ENCODE data around the gene ACHE.
"Not testable (repeated sequence)": the region's sequence is repeated elsewhere in the genome, so short reads cannot be mapped to it uniquely, and the experiment has no call there.

Gene ACHE

GRCh38 chr7:100859856-100860255, 35.8 kb downstream of the ACHE start:
- TF ChIP-seq CTCF (IDR thresholded peaks at IDR 0.05; ENCODE audit: low read depth, low read length, missing control alignments), result no peak
- H3K4me3 ChIP-seq (ENCODE audit: low read depth, low read length), result no peak overlapping the region
- no peak for DNase-seq (ENCODE audit: low read depth)

GRCh38 chr7:100856871-100857282, 38.8 kb downstream of the ACHE start:
- H3K4me3 ChIP-seq (ENCODE audit: low read depth, low read length), result no peak overlapping the region
- no peak for DNase-seq (ENCODE audit: low read depth)
- no peak for TF ChIP-seq CTCF (IDR thresholded peaks at IDR 0.05; ENCODE audit: low read depth, low read length, missing control alignments)

- no peak for DNase-seq (ENCODE audit: low read depth)
- H3K4me3 ChIP-seq (ENCODE audit: low read depth, low read length), result no peak overlapping the region
- TF ChIP-seq CTCF (IDR thresholded peaks at IDR 0.05; ENCODE audit: low read depth, low read length, missing control alignments), result no peak
Measured at GRCh38 chr7:100855515-100855914, 40.2 kb downstream of the ACHE start.

- H3K4me3 ChIP-seq (ENCODE audit: low read depth, low read length); DNase-seq (ENCODE audit: low read depth): not testable (repeated sequence)
Measured at GRCh38 chr7:100854899-100855298, 40.8 kb downstream of the ACHE start.

- no peak for TF ChIP-seq CTCF (IDR thresholded peaks at IDR 0.05; ENCODE audit: low read depth, low read length, missing control alignments)
- no peak overlapping the region for H3K4me3 ChIP-seq (ENCODE audit: low read depth, low read length)
- no peak for DNase-seq (ENCODE audit: low read depth)
Measured at GRCh38 chr7:100854146-100854895, 41.4 kb downstream of the ACHE start.

- H3K4me3 ChIP-seq (ENCODE audit: low read depth, low read length), result peak within 1 kb of the TSS; percentile 75
- peak; percentile 51 for DNase-seq (ENCODE audit: low read depth)
- peak; percentile 92 for TF ChIP-seq CTCF (IDR thresholded peaks at IDR 0.05; ENCODE audit: low read depth, low read length, missing control alignments)
Measured at GRCh38 chr7:100852048-100852872, 43.4 kb downstream of the ACHE start, which contains the start of gene SLC12A9. Gene SLC12A9 (plus strand): TSS chr7:100852713. CDS start chr7:100854198, 1,485 bp downstream.

GRCh38 chr7:100847360-100847759, 48.3 kb downstream of the ACHE start:
- H3K4me3 ChIP-seq (ENCODE audit: low read depth, low read length), result no peak overlapping the region
- no peak for DNase-seq (ENCODE audit: low read depth)
- TF ChIP-seq CTCF (IDR thresholded peaks at IDR 0.05; ENCODE audit: low read depth, low read length, missing control alignments), result no peak
